HT1080 (cell line): ENCODE data around the gene NFKB2. TPM values are rescaled to one million over a fixed set of nuclear protein-coding genes. Genes with fewer than 3 reads are reported as not detected.

Source experiments
- DNase-seq: peaks from one replicate; pipeline ENCODE4 v3.0.0-alpha.2; 2015; ENCODE audit warnings: low read depth
- total RNA-seq: library from RNA; depleted of rRNA; stranded (reverse); fragments of >200 nt; shearing (Covaris generic); gene quantifications from 2 replicates; pipeline ENCODE4 v1.2.3, GENCODE V29; 2014

The NFKB2 gene
- total RNA-seq, 1 experiment from 2014 or later, result 18.5 TPM

DNA sequence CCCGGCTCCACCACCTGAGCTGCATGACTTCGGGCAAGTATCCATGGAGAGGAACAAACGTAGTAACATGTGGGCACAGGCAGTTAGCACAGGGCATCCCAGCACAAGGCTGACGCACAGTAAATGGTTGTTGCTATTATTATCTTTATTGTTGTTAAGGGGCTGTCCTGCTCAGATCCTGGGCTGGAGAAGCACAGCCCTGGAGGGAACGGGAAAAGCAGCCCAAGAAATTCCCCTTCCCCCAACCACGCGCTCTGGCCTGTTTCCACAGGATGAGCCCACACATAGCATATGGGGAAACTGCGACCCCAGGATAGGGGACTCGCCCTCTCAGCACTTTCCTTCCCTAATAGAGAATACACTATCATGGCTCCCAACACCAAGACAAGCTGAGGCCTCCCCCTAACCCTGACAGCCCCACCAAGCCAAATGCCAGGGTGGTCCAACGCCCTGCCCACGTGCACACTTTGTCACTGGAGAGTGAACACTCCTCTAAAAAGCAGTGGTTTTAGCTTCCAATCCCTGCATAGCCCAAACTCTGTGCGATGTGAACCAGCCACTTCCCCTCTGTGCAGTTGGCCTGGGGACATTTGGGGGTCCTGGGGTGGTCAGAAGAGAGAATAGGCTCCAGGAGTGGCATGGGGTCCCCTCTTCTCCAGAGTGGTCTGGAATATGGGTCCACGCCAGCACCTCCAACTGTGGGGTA, 12.1 kb downstream of the NFKB2 start:
- no peak for DNase-seq

DNA sequence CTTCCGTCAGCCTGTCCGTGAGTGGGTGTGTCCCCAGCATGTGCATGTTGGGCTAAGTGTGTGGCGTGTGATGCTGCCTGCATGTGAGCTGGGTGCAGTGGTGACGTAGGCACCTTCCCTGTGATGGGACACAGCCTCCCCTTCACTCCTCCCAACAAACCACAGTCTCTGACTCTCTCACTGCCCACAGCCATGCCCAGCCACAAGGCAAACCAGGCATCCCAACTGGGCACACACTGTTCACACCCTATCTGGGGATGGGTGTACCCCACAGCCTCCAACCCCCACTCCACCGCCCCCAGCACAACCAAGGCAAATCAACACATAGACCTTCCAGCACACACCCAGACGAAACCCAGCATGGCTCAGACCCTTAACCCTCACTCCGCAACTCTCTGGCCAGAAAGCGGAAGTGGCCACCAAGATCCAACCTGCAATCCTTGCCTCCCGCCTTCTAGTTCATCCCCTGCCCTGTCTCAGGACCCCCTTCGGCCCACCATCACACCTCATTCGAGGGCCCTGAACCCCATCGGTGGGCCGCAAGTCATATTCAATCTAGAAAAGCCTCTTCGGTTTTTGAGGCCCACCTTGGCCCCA, 12.7 kb downstream of the NFKB2 start:
- no peak for DNase-seq

DNA sequence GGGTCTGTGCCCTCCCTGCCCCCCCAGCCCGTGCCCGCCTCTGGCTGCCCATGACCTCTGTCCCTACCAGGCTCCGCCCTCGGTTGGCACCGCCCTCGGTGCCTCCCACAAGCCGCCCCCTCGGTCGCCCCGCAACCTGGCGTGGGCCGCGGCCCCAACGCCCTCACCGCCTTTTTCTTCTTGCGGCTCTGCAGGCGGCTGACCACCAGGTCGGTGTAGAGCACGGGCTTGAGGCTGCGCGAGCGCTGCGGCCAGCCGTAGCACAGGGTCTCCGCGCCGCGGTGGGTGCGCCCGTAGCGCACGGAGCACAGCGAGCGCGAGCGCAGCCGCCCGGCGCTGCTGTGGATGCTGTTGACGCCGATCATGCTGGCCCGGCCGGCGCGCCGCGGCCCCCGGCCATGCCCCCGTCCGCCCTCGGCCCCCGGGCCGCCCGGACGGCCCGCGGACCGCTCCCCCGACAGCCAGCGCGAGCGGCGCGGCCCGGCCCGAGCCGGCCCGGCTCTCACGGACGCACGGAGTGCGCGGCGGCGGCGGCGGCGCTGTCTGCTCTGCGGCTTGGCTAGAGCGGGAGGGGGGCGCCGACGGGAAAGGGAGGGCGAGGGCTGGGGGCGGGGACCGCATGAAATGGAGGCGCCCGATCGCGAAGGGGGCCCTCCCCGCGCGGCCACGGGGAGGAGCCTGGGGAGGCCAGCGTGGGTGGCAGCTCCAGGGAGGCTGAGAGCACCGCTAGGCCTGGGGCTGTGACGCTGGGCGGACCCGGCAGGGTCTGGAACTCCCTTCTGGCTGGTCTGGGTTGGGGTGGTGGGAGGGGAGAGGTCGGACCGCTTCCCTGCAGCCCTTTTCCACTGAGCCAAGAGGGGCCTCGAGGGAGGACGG, 13.5 kb downstream of the NFKB2 start:
- DNase-seq, result no peak

DNA sequence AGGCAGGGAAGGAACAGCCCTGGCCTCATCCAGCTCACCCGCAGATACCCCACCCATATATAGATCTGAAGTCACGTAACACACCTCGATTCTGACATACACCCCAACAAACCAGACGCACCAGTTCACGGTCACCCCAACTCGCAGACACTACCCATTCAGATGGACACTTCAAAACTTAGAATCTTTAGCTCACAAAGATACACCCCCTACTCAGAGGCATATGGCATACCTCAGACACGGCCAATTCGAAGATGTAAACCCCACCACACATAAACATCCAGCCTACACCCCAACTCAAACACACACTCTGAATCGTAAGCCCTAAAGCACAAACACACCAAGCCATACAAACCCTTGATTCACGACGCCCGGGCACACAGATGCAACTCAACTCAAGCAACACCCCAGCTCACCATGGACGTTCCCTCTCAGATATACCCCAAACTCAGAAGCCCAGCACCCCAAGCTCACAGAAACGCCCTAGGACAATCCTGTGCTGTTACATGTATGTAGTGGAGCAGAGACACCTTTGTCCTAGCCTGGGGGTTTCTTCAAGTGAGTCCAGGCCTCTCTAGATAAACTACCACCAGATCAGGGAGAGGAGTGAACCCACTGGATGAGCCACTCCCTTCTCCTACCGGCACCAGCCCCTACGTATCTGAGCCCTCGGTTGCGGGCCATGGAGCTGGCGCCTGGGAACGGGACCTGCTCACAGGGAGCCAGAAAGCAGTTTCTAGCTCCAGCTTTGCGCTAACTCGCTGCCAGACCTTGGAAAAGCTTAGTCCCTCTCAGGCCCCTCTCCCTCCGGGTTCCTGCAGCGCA, 14.3 kb downstream of the NFKB2 start:
- no peak for DNase-seq

DNA sequence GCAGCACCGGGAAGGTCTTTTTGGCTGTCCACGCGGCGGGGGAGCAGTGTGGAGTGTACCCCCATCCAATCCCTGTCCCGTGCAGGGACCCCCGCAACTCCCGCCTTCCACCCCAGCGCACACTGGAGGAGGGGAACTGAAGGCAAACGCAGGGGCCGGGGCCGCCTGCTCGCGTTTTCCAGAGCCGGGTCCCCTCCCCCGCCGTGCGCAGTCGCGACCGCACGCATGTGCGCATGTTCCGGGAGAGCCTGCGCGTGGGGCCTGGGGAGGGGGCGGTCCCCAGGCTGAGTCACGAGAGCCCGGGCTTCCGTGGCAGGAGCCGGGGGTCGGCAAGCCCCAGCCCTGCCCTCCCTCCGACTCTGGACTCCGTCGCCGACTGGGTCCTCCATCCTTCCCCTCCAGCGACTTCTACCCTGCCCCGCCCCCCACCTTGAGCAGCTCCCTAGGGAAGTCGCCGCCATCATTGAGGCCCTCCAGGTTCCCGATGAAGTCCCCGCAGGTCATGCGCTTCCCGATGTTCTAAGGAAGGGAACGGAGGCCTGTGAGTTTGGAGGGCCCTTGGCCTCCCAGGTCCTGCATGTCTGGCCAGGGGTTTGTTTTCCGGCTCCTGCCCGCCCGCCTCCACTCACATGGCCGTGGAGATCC, 15.0 kb downstream of the NFKB2 start:
- DNase-seq, result no peak

DNA sequence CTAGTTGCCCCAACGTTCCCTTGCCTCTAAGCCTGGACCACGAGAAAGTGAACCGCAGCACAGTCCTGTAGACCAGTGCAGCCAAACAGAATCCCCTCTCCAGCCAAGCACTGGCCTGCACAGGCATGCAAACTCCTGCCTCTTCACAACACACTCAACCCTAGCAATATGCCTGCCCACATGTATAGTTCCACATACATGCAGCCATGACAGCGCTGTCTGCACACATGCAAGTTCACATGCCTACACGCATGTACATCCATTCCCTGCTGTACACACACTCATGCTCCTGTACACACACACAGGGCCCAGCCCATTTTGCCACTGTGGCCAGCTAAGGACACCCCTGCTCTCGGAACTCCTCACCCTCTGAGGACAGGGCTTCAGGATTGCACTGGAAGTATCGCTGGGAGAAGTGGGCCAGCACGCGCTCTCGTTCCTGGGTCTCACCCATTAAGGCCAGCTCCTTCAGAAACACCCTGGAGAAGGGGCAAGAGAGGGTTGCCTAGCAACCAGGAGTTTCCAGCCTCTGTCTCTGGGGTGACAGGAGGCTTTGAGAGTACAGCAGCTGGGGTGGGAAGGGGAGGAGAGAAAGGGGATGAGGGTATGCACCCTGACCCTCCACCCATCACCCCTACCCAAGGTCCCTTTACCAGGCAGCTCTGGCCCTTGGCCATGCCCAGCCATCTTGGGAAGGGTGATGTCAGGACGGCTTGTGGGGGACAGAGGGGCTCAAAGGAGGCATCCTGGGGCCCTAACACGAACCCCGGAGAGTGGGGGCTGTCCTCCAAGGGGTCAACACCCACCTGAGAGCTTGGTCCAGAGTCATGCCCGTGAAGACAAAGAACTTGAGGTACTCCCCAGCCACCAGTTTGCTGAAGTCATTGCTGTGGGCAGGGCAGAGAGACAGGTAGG, 16.1 kb downstream of the NFKB2 start:
- no peak for DNase-seq

DNA sequence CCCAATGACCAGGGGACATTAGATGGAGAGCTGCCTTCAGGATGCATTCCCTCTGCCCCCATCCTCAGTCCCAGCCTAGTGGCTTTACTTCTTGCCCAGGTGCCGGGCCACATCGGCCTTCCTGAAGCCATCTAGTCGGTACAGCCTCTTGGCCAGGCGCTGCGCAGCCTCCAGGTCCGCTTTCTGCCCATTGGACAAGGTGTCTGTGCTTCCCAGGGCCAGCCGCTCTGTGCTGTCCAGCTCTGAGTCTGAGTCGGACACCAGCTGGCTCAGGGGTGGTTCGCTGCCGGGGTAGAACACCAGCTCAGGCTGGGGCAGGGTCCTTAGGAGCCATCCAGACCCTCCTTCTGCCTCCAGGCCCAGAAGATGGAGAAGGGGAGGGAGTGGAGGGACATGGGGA, 16.8 kb downstream of the NFKB2 start:
- no peak for DNase-seq

DNA sequence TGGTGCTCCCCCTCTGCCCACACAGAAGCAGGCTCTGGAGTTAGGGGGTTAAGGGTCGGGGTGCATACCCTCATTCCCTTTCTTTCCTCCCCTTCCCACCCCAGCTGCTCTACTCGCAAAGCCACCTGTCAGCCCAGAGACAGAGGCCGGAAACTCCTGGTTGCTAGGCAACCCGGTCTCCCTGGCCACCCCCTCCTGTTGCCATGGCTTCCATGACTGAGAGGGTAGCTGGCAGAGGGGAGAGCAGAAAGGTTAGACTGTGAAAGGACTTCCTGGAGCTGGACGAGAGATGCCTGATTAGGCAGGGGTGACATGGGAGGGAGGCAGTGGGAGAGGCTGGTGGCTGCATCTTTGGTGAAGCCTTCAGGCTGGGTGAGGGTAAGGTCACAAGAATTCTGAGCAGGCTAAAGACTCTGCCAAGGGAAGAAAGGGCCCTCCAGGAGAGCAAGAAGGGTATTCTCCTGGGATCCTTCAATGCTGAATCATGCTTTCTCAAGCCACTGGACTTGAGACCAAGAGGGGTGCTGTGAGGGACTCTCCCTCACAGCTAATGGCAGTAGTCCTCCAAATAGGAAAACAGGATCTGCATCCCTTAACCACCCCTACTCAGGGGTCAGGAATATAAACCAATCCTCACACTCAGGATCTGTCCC, 17.7 kb downstream of the NFKB2 start:
- DNase-seq, result peak; percentile 51

DNA sequence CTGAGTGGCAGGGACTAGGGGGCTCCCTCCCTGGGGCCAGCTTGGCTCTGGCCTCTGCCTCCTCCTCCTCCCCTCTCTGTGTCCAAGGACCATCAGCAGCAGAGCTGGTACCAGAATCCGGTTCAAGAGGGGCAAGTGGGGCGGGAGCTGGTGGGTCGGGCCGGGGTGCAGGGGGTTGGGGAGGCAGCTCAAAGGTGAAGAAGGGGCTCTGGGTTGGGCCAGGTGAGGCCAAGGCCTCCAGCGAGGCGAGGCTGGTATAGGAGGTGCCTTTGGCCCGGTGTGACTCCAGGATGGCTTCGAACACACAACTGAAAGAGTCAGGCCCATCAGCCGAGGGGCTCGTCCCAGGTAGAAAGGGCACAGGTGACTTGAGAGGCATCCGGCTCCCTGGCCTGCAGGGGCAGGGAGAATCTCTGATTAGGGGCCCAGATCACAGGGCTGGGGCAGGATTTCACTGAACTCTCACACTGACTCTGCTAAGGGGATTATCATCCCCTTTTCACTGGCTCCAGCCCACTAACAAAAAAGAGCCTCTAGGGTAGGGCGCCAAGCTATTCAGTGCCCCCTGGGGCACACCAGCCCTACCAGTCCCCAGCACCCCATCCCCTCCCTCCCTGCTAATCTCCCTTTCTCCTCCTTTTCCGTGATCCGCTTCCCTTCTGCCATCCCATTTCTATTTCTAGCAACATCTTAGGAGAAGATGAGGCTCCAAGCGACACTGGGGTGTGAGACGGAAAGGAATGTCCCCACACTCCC, 18.5 kb downstream of the NFKB2 start:
- no peak for DNase-seq

DNA sequence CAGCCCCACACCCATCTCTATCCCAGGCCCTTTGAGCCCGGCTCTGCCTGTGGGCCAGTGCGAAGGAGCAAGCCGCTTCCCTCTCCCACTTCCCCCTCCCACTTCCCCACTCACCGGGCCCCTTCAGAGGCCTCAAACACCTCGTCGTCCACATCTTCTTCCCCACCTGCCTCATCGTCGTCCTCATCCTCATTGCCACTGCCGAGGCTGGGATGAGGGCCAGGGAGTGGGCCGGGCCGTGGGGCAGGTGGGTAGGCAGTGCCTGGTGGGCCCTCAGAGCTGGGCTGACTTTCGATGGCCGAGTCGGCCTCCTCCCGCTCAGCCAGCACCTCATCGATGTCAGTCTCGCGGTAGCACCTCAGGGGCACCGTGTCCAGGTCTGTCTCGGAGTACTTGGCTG, 19.2 kb downstream of the NFKB2 start:
- no peak for DNase-seq

DNA sequence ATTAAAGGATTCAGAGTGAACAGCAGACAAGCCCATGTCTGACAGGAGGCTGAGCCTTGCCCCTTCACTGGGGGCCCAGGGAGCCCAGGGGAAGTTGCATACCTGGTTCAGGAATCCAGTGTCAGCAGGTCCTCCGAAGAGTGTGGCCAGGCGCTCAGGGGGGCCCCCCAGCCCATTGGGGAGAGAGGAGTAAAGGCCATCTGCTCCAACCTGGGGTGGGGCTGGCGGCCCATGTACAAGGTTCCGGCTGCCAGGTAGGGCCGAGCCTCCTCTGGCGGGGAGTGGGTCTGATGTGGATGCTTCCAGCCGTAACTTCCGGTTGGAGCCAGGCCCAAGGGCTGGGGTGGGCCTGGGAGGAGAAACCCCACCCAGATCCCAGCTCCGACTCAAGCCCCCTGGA, 20.8 kb downstream of the NFKB2 start:
- DNase-seq, result no peak

DNA sequence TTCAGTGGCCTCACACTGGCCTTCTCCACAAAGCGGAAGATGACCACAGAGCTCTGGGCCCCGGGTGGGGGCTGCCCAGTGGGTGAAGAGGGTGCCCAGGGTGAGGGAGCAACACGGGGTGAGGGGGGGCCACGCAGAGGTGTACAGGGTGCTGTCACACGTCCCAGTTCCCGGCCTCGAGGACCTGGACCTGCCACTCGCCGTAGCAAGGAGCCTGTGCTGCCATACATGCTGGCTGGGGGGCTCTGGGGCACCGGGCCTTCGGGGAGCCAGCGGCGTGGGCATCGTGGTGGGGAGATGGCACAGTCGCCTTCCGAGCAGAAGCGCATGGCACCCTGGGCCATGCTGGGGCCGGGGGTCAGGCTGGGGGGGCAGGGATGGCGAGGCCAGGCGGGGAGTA, 21.2 kb downstream of the NFKB2 start:
- DNase-seq, result no peak

DNA sequence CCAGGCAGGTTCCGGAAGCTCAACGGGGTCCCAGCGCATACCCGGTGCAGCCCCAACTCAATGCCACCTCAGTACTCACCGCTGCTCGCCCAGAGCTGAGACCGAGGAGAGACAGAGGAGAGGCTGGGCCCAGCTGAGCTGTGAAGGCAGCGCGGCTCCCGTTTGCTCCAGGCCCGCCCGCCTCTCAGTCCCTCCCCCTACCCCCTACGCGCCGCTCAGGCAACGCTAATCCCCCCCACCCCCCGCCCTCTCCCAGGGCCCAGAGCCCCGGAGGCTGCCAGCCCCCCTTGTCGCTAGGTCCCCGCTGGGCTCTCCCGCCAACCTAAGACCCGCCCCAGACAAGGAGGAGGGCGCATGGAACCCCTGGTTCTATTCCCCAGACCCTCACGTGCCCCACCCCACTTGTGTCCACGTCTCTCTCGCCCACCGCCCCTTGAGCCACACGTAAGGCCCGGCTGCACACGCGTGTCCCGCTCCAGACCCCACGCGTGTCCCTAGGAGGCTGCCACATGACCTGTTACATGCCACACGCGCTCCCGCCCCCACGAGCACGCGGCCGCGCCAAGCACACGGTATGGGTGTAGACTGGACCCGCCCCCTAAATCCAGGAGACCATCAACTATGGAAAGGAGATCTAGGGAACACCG, 23.2 kb downstream of the NFKB2 start, which contains the start of gene PSD:
TSS of gene PSD (minus strand) at position 164 of the 647 bp plus-strand sequence. CDS start 1,747 bp downstream, outside the sequence.
- DNase-seq, result no peak

DNA sequence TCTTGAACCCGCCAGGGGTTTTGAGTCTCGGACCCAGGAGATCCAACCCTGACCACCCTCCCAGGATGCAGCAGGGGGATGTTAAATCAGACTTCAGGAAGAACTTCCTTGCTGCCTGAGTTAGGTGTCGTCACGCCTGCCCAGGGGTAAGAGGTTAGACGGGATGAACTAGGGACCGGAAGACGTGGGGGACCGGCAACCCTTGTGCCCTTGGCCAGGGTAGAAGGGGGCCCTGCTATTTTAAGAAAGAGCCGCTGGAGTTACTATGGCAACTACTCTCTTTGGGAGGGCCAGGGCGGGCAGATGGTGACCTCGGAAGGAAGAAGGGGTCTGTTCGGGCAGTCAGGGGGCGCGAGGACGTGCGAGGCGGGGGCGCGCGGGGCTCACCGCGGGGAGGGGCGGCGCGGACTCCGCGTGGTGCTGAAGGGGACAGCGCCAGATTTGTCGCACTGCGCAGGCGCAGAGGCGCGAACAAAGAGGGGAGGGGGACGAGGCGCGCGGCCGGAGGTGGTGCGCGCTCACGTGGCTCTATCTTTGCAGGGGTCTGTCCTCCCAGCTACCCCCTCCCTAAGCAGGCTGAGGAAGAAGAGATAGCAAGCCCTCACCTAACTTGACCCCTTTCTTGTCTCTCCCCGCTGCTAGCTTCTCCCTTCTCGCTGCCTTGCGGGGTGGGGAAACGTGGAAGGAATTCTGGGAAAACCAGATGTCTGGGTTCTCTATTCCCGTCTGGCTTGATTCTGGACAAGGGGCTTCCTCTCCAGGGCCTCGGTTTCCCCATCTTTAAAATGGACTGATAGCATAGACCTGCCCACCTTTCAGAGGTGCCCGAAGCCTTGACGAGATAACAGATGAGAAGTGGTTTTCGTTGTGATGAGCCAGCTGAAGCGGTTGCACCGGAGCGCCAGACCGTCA, 24.0 kb downstream of the NFKB2 start:
- no peak for DNase-seq

DNA sequence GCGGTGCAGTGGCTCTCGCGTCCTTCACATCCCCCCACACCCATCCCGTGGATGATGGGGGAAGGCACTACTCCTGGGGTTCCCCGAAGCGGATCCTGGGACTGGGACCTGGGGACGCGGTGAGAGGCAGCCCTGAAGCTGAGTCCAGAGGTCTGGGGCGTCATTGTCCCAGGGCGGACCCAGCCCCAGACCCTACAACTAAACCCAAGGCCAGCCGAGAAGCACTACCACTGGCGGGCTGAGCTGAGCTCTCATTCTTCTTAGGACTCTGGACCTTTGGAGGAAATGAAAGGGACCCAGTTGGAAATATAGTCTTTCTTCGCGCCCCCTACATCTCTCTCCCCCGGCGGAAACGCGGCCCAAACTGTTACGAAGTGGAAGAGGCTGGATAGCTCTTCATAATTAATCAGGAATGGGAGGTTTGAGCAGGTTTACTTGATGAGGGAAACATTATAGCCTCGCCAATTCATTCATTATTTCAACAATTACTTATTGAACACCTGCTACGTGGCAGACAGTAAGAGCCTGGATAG, 24.7 kb downstream of the NFKB2 start:
- no peak for DNase-seq

DNA sequence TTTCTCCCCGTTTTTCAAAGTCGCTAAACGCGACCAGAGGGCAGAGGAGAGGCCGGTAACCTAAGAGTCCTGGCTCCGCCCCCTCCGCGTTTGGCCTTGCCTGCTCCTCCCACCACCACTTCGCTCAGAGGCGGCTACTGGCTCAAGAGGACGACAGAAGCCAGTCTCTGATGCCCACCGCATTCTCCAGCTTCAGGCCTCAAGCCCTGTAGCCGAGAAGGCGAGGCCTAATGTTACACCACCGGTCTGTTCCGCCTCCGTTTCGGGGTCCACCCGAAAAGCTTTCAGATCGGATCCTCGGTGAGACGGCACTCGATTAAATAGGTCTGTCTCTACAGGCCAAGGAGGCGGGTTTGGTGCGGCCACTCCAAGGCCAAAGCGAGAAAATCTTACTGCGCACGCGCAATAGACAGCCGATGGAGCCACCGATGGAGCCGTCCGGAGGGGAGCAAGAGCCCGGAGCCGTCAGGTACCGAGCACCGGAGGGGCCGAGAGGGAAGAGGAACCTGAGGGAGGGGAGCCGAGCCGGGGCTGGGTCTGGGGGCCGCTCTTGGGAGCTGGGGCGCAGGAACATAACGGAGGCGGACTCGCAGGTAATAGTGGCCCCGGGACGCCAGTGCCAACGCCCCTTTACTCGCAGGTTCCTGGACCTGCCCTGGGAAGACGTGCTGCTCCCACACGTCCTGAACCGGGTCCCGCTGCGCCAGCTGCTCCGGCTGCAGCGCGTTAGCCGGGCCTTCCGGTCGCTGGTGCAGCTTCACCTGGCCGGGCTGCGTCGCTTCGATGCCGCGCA, 25.4 kb downstream of the NFKB2 start, which contains the start of gene FBXL15:
TSS of gene FBXL15 (plus strand) at position 123 of the 793 bp plus-strand sequence. CDS start at position 417, 294 bp downstream.
- DNase-seq, result peak; percentile 92
